VCaP (cell line): ENCODE data around the gene MANBA.
"Not testable (repeated sequence)": the region's sequence is repeated elsewhere in the genome, so short reads cannot be mapped to it uniquely, and the experiment has no call there.

ENCODE experiments used
- H3K27ac ChIP-seq: fragments of 450-650 bp; 2 replicates; pipeline ENCODE4 v1.5.1; 2017
- TF ChIP-seq, protein P1 (sequence below): fragments of 450-650 bp; conservative IDR thresholded peaks from 2 replicates; pipeline ENCODE4 v1.5.1; 2017; ENCODE audit warnings: mild to moderate bottlenecking, moderate library complexity

Gene MANBA

DNA sequence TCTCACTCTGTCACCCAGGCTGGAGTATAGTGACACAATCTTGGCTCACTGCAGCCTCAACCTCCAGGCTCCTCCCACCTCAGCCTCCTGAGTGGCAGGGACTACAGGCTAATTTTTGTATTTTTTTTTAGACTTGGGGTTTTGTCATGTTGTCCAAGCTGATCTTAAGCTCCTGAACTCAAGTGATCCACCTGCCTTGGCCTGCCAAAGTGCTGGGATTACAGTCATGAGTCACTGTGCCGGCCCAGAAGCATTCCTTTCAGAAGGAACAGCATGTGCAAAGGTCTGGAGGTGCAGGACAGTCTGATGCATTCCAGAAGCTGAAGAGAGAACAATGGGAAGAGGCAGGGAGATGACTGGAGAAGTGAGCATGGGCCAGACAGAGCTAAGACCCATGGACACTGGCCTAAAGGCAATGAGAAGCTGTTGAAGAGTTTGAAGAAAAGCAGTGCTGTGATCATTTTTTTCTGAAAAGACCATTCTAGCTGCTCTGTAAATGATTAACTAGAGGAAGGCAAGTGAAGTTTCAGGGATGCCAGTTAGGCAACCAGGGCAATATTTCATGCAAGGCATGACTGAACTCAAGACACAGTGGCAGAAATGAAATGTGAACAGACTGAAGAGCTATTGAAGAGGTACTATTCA lies 43.2 kb downstream of the MANBA start:
- TF ChIP-seq, protein P1, sequence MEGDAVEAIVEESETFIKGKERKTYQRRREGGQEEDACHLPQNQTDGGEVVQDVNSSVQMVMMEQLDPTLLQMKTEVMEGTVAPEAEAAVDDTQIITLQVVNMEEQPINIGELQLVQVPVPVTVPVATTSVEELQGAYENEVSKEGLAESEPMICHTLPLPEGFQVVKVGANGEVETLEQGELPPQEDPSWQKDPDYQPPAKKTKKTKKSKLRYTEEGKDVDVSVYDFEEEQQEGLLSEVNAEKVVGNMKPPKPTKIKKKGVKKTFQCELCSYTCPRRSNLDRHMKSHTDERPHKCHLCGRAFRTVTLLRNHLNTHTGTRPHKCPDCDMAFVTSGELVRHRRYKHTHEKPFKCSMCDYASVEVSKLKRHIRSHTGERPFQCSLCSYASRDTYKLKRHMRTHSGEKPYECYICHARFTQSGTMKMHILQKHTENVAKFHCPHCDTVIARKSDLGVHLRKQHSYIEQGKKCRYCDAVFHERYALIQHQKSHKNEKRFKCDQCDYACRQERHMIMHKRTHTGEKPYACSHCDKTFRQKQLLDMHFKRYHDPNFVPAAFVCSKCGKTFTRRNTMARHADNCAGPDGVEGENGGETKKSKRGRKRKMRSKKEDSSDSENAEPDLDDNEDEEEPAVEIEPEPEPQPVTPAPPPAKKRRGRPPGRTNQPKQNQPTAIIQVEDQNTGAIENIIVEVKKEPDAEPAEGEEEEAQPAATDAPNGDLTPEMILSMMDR, result no peak
- H3K27ac ChIP-seq, result no peak overlapping the region

GRCh38 chr4:102715057-102715456 lies 45.7 kb downstream of the MANBA start:
- TF ChIP-seq, protein P1, result no peak
- H3K27ac ChIP-seq, result no peak overlapping the region

GRCh38 chr4:102713774-102714173 lies 47.0 kb downstream of the MANBA start:
- H3K27ac ChIP-seq, result not testable (repeated sequence)

DNA sequence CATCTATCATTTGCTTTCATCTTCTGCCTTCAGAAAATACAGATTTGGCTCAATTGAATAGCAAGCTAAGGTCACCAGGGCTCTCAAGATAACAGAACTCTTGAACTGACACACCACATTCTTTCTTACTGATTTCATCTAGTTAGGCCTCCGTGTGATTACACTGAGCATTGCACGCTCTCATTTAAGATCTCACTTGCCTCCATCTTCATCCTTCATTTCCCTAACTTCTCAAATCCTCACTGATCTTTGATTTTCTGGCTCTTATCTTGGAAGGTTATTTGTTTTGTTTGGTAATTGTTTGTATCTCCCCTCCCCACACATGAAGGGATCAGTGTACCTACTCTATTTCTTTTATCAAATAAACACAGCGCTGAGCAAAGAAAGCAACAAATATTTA lies 47.7 kb downstream of the MANBA start:
- no peak overlapping the region for H3K27ac ChIP-seq
- TF ChIP-seq, protein P1, result no peak

GRCh38 chr4:102710986-102711385 lies 49.8 kb downstream of the MANBA start:
- H3K27ac ChIP-seq, result no peak overlapping the region
- TF ChIP-seq, protein P1, result no peak

GRCh38 chr4:102709060-102709459 lies 51.7 kb downstream of the MANBA start:
- H3K27ac ChIP-seq, result not testable (repeated sequence)

- TF ChIP-seq, protein P1, result no peak
- no peak overlapping the region for H3K27ac ChIP-seq
These were observed 53.6 kb downstream of the MANBA start for GRCh38 chr4:102707150-102707549.

- TF ChIP-seq, protein P1, result no peak
- H3K27ac ChIP-seq, result no peak overlapping the region
These were observed 55.3 kb downstream of the MANBA start for GRCh38 chr4:102705391-102705935.
